Effector memory CD4-positive, alpha-beta T cell (primary cell): ENCODE results near the gene FOXC2.

ENCODE experiments used
- DNase-seq, 3 donors: peaks; one replicate each; pipeline ENCODE4 v3.0.0-alpha.2; 2020
- H3K27ac ChIP-seq: 2 replicates; pipeline ENCODE4 v1.7.0; 2013; ENCODE audit warnings: mild to moderate bottlenecking, low read length, moderate library complexity; ENCODE audit not compliant: insufficient read depth, poor library complexity, severe bottlenecking
- H3K27me3 ChIP-seq: replicated peaks from 2 replicates; pipeline ENCODE4 v1.7.0; 2013; ENCODE audit warnings: mild to moderate bottlenecking, low read length; ENCODE audit not compliant: insufficient read depth, control insufficient read depth, poor library complexity, severe bottlenecking
- H3K36me3 ChIP-seq: 2 replicates; pipeline ENCODE4 v1.7.0; 2013; ENCODE audit warnings: mild to moderate bottlenecking, low read length, moderate library complexity; ENCODE audit not compliant: control insufficient read depth, insufficient read depth
- H3K4me1 ChIP-seq: 2 replicates; pipeline ENCODE4 v1.7.0; 2013; ENCODE audit warnings: low read length, mild to moderate bottlenecking; ENCODE audit not compliant: control insufficient read depth, insufficient read depth, poor library complexity, severe bottlenecking
- H3K4me3 ChIP-seq: 2 replicates; pipeline ENCODE4 v1.7.0; 2013; ENCODE audit warnings: low read length, low read depth, mild to moderate bottlenecking; ENCODE audit not compliant: insufficient read depth, poor library complexity, severe bottlenecking
- H3K9me3 ChIP-seq: 2 replicates; pipeline ENCODE4 v1.7.0; 2013; ENCODE audit warnings: mild to moderate bottlenecking, low read length, moderate library complexity; ENCODE audit not compliant: control insufficient read depth

The FOXC2 gene

GRCh38 chr16:86573215-86573614, 6.6 kb downstream of the FOXC2 start:
- H3K4me1 ChIP-seq = peaks cover 8% of the 10 kb centered on the region
- H3K36me3 ChIP-seq = no peaks in the 10 kb centered on the region
- H3K27me3 ChIP-seq = peaks cover 47% of the 10 kb centered on the region
- no peak for DNase-seq
- H3K9me3 ChIP-seq = no peaks in the 10 kb centered on the region
- H3K4me3 ChIP-seq = no peak overlapping the region
- no peak overlapping the region for H3K27ac ChIP-seq

- peaks cover 8% of the 10 kb centered on the region for H3K4me1 ChIP-seq
- H3K9me3 ChIP-seq = no peaks in the 10 kb centered on the region
- H3K27ac ChIP-seq = no peak overlapping the region
- peaks cover 43% of the 10 kb centered on the region for H3K27me3 ChIP-seq
- no peaks in the 10 kb centered on the region for H3K36me3 ChIP-seq
- DNase-seq = no peak
- H3K4me3 ChIP-seq = no peak overlapping the region
Measured at GRCh38 chr16:86573646-86574508, 7.2 kb downstream of the FOXC2 start.

GRCh38 chr16:86574646-86575045, 8.0 kb downstream of the FOXC2 start:
- H3K4me3 ChIP-seq = no peak overlapping the region
- H3K27ac ChIP-seq = no peak overlapping the region
- DNase-seq = no peak
- peaks cover 8% of the 10 kb centered on the region for H3K4me1 ChIP-seq
- H3K9me3 ChIP-seq = no peaks in the 10 kb centered on the region
- H3K36me3 ChIP-seq = no peaks in the 10 kb centered on the region
- peaks cover 36% of the 10 kb centered on the region for H3K27me3 ChIP-seq

- no peak for DNase-seq
- H3K36me3 ChIP-seq = no peaks in the 10 kb centered on the region
- no peaks in the 10 kb centered on the region for H3K9me3 ChIP-seq
- no peak overlapping the region for H3K4me3 ChIP-seq
- H3K27ac ChIP-seq = no peak overlapping the region
- peaks cover 32% of the 10 kb centered on the region for H3K27me3 ChIP-seq
- peaks cover 8% of the 10 kb centered on the region for H3K4me1 ChIP-seq
Measured at GRCh38 chr16:86575095-86575685, 8.6 kb downstream of the FOXC2 start.

- Histone ChIP-seq H3K4me3 (peak overlapping the region; percentile 14), H3K27me3 (peaks cover 32% of the 10 kb centered on the region), H3K27ac (no peak overlapping the region), H3K36me3 (no peaks in the 10 kb centered on the region), H3K9me3 (no peaks in the 10 kb centered on the region), H3K4me1 (peaks cover 8% of the 10 kb centered on the region)
- no peak for DNase-seq
Measured at GRCh38 chr16:86575754-86576557, 9.3 kb downstream of the FOXC2 start.

GRCh38 chr16:86576591-86577313, 10.1 kb downstream of the FOXC2 start:
- H3K27ac ChIP-seq = no peak overlapping the region
- peaks cover 8% of the 10 kb centered on the region for H3K4me1 ChIP-seq
- H3K4me3 ChIP-seq = peak overlapping the region; percentile 14
- DNase-seq = no peak
- H3K9me3 ChIP-seq = no peaks in the 10 kb centered on the region
- H3K36me3 ChIP-seq = no peaks in the 10 kb centered on the region
- peaks cover 26% of the 10 kb centered on the region for H3K27me3 ChIP-seq

GRCh38 chr16:86577314-86577971, 10.8 kb downstream of the FOXC2 start:
- DNase-seq = no peak
- H3K27me3 ChIP-seq = peaks cover 26% of the 10 kb centered on the region
- H3K9me3 ChIP-seq = no peaks in the 10 kb centered on the region
- peaks cover 8% of the 10 kb centered on the region for H3K4me1 ChIP-seq
- H3K36me3 ChIP-seq = no peaks in the 10 kb centered on the region
- no peak overlapping the region for H3K4me3 ChIP-seq
- H3K27ac ChIP-seq = no peak overlapping the region

- H3K4me3 ChIP-seq = no peak within 1 kb of the TSS
- H3K27me3 ChIP-seq = peaks cover 28% of the 10 kb centered on the region
- no peaks in the 10 kb centered on the region for H3K36me3 ChIP-seq
- H3K4me1 ChIP-seq = peaks cover 8% of the 10 kb centered on the region
- H3K27ac ChIP-seq = no peak within 1 kb of the TSS
- H3K9me3 ChIP-seq = no peaks in the 10 kb centered on the region
- no peak for DNase-seq
Measured at GRCh38 chr16:86578061-86578599, 11.5 kb downstream of the FOXC2 start, which contains the start of gene FOXL1. FOXL1 (plus strand) TSS chr16:86578549; CDS start chr16:86578724, 175 bp downstream.
